HG02623 (cell line): ENCODE data around the gene PALM.
"Not testable (repeated sequence)": the region's sequence is repeated elsewhere in the genome, so short reads cannot be mapped to it uniquely, and the experiment has no call there.

Source experiments
- ATAC-seq: cut with Tn5 transposase; IDR thresholded peaks from one replicate; pipeline ENCODE4 v1.9.1; 2021; ENCODE audit warnings: moderate library complexity; ENCODE audit not compliant: unreplicated experiment

PALM gene

DNA sequence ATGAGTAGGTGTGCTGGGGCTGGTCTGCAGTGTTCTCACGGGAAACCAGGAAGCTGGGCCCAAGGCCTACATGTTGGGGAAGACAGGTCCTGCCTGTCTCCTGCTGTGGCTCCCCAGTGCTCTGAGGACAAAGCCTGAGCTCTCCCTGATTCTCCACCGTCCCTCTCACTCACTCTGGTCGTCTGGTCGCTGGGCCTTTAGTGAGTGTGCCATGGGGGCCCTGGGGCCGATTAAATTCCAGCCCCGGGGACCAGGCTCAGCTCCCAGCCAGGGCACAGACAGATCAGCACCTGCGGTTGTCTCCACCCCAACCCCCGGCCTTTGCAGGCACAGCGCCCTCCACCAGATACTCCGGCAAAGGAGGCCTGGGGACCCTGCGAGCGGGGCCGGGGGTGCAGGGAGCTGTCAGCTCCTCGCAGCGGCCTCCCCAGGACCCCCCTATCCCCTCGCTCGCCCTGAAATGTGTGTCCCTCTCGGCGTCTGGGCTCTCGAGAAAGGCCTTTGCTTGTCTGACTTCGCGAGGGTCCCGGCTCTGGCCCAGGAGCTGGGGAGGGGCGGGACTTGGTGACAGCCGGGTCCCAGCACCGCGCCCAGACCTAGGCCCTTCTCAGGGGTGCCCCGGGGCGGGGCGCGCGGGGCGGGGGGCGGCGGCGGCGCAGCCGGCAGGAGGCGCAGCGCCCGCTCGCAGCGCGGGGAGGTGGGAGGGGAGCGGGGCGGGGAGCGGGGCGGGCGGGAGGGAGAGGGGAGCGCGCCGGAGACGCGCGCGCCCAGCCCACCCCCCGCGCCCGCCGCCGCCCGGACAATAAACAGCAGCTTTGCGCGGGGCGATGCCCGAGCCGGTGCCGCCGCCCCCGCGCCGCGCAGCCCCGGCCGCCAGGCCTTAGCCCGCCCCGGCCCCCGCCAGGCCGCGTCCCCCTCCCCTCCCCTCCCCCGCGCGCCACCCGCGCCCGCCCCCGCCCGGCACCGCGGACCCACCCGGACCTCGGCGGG, at the start of gene PALM:
PALM (plus strand) TSS at position 782 of the 990 bp plus-strand sequence. CDS start 212 bp downstream, outside the sequence.
- ATAC-seq: no peak

DNA sequence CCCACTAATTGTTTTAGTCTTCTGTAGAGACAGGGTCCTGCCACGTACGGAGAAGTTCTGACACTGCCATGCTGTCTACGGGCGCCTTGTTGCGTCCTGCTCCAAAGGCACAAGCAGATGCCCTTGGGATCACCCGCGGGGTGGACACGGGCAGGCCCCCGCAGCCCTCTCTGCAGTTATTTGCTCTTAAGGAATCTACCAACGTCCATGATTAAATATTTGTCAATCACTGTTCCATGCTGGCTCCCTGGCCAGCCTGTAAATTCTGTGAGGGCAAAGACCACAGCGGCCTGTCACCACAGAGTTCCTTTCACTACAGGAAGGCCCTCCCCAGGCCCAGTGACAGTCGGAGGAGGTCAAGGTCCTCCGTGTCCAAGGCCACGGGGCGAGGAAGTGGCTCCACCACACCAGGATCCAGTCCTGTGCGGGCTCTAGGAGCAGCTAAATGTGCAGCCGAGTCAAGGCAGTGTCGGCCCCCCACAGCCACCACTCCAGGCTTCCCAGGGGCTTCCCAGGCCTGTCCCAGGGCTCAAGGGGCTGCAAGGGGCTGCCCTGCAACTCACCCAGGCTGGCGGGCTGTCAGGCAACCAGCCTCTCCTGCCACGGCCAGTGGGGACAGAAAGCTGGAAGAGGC, 47.8 kb upstream of the PALM start:
- no peak for ATAC-seq

DNA sequence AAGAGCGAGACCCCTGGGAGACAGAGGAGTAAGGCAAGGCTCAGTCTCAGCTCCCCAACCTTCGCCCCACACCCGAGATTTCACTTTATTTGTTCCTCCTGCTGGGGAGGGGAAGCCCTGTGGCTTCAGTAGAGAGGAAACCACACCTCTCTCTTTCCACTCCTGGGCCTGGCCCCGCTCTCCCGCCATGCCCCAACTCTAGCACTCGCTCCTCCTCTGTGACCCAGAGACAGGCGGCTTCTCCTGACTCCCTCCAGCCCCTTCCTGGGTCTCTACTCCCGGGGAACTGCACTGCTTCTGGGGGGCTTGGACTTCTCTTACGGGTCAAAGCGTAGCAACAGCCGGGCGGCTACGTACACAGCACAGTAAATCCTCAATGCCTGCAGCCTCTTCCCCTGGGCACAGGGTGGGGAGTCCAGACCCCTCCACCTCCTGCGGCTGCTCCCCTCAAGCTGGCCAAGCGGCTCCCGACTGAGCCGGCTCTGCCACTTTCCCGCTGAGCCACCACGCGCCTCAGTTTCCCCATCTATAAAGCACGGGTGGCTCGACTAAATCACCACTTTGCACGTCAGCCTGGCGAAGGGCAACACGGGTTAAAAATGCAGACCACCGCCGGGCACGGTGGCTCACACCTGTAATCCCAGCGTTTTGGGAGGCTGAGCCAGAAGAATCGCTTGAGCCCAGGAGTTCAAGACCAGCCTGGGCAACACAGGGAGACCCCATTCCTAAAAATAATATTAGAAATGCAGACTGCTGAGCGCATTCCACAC, 47.1 kb upstream of the PALM start:
- ATAC-seq: no peak

- ATAC-seq: peak; percentile 11
These were observed 46.4 kb upstream of the PALM start for GRCh38 chr19:662207-662961.

- peak; percentile 60 for ATAC-seq
These were observed 45.6 kb upstream of the PALM start, which contains the start of gene RNF126 for GRCh38 chr19:662962-663681. TSS of gene RNF126 (minus strand) at chr19:663214. CDS start at chr19:663121, 93 bp downstream.

DNA sequence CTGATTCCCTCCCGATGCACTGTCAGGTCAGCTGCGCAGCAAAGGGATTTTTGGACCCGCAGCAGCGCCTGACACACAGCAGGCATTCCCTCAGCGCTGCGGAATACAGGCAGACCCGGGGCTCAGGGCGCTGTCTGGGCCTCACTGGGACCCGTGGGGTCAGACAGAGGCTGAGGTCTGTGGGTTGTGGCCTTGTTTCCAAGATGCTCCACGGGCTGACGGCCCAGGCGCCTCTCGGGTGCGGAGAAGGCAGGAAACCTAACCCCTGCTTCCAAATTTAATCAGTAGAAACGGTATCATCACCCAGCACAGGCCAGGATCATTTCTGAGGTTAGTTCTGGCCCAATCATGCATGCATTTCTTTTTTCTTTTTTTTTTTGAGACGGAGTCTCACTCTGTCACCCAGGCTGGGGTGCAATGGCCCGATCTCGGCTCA, 45.0 kb upstream of the PALM start:
- ATAC-seq: no peak

DNA sequence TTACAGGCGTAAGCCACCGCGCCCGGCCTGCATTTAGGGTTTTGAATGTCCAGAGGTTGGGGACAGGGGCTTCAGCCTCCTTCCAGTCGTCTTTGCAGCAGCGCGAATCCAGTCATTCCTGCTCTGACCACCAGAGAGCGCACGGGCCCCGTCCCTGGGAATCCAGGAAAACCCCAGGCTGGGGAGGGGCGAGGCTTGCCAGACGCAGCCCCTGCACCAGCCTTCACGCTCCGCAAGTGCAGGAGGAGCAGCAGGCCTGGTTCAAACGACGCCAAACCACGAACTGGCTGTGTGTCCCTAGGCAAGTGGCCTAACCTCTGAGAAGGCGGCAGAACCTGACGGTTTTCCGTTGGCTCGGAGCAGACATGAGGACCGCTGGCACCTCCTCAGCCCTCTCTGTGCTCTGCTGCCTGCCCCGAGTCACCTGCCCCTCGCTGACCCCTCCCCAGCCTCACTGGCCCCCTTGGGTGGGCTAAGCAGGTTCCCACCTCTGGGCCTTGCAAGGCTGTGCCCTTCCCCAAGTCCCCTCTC, 43.8 kb upstream of the PALM start:
- no peak for ATAC-seq

GRCh38 chr19:666985-667573, 41.7 kb upstream of the PALM start:
- not testable (repeated sequence) for ATAC-seq

GRCh38 chr19:668675-669434, 39.9 kb upstream of the PALM start:
- ATAC-seq: not testable (repeated sequence)

DNA sequence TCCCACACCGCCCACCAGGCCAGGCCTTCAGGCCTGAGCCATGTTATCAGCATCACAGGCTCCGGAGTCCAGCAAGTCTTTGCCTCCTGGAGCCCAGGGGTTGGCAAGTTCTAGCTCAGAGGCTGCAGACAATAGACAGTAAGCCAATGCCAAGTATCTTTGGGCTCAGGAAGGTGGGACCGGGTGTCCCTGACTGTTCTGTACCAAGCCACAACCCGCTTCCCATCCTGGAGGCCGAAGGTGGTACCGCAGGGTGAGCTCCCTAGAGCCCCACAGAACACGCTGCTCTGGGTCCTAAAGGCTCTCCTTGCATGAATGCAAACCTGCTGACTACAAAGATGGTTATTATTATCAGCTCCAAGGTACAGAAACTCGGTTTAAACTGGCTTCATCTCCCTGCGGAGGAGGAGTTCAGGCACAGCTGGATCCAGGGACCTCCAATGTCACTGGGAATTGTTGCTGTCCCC, 38.1 kb upstream of the PALM start:
- no peak for ATAC-seq

DNA sequence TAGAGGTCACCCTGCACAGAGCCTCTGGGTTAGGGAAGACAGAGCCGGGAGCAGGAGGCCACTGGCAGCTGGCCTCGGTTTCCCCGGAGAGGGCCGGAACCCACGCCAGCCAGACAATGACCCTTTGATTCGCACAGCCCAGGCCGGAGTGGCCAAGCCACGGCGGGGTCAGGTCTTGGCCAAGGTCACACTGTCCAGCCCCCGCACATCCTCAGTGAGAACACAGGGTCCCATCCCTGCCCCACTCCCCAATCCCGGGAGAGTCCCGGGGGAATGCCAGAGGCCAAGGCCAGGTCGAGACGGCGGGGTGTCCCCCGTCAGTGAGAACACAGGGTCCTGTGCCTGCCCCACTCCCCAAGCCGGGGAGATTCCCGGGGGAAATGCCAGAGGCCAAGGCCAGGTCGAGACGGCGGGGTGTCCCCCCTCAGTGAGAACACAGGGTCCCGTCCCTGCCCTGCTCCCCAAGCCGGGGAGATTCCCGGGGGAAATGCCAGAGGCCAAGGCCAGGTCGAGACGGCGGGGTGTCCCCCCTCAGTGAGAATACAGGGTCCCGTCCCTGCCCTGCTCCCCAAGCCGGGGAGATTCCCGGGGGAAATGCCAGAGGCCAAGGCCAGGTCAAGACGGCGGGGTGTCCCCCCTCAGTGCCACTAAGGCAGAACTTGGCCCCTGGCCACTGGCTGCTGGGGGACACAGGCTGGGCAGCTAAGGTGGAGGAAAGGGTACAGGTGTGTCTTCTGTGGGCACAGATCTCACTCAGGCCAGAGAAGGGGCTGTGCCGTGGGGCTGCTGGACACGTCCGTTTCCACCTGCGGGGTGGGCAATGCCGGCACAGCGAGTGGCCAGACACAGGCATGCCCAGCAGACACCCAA, 34.2 kb upstream of the PALM start:
- ATAC-seq: no peak

GRCh38 chr19:676007-676338, 32.8 kb upstream of the PALM start:
- ATAC-seq: no peak

- no peak for ATAC-seq
These were observed 32.2 kb upstream of the PALM start, which contains the start of gene FSTL3 for GRCh38 chr19:676339-677105. TSS of gene FSTL3 (plus strand) at chr19:676392. CDS start at chr19:676424, 32 bp downstream.

GRCh38 chr19:677201-677600, 31.5 kb upstream of the PALM start:
- ATAC-seq: no peak

GRCh38 chr19:677601-678436, 30.9 kb upstream of the PALM start:
- ATAC-seq: no peak
